Measurements from ENCODE around the gene RAB11A. TPM values are rescaled to one million over a fixed set of nuclear protein-coding genes. Genes with fewer than 3 reads are reported as not detected.

Gene RAB11A
- total and polyA plus RNA-seq, 2 of the 13 experiments (the other 11 are each of a cell fraction or from before 2014, with no cell fraction given), result 161 to 162 TPM

GRCh38 chr15:65824031-65824743 is 45.1 kb upstream of the RAB11A start (continued):
- TF ChIP-seq DPF2 (CRISPR knock-in tag; IDR thresholded peaks at IDR 0.05; ENCODE audit: borderline replicate concordance, low read depth) (no peak), SP1 (IDR thresholded peaks at IDR 0.05) (no peak), SP1 (CRISPR knock-in tag; IDR thresholded peaks at IDR 0.05) (no peak), RNF2 (conservative IDR thresholded peaks at IDR 0.05; ENCODE audit: low read depth) (no peak), ZMYM3 (CRISPR knock-in tag; IDR thresholded peaks at IDR 0.05) (peak; percentile 40), PRPF4 (IDR thresholded peaks at IDR 0.05; ENCODE audit: low read depth, low read length, poor library complexity, severe bottlenecking) (no peak), U2AF2 (IDR thresholded peaks at IDR 0.05; ENCODE audit: low read depth, low read length) (no peak), ZBTB33 (CRISPR knock-in tag; IDR thresholded peaks at IDR 0.05) (no peak), TGIF2 (CRISPR knock-in tag; IDR thresholded peaks at IDR 0.05) (no peak), ZNF597 (CRISPR knock-in tag; IDR thresholded peaks at IDR 0.05) (no peak), HOXA3 (CRISPR knock-in tag; IDR thresholded peaks at IDR 0.05) (peak; percentile 12; the same call in 1 of the 2 replicates), LRRFIP1 (CRISPR knock-in tag; conservative IDR thresholded peaks at IDR 0.05) (no peak), FOXO4 (CRISPR knock-in tag; conservative IDR thresholded peaks at IDR 0.05) (no peak), MIER3 (CRISPR knock-in tag; IDR thresholded peaks at IDR 0.05; ENCODE audit: borderline replicate concordance) (0 out of 2 replicates have a peak, but pooled peaks have one; percentile 32), ZNF501 (CRISPR knock-in tag; IDR thresholded peaks at IDR 0.05) (0 out of 2 replicates have a peak, but pooled peaks have one; percentile 16), HDAC2 (CRISPR knock-in tag; IDR thresholded peaks at IDR 0.05) (peak; percentile 63; the same call in 1 of the 2 replicates), TFDP1 (CRISPR knock-in tag; IDR thresholded peaks at IDR 0.05; ENCODE audit: borderline replicate concordance) (no peak), SKI (IDR thresholded peaks at IDR 0.05; ENCODE audit: partially characterized antibody) (no peak)
- TF ChIP-seq, protein P1, sequence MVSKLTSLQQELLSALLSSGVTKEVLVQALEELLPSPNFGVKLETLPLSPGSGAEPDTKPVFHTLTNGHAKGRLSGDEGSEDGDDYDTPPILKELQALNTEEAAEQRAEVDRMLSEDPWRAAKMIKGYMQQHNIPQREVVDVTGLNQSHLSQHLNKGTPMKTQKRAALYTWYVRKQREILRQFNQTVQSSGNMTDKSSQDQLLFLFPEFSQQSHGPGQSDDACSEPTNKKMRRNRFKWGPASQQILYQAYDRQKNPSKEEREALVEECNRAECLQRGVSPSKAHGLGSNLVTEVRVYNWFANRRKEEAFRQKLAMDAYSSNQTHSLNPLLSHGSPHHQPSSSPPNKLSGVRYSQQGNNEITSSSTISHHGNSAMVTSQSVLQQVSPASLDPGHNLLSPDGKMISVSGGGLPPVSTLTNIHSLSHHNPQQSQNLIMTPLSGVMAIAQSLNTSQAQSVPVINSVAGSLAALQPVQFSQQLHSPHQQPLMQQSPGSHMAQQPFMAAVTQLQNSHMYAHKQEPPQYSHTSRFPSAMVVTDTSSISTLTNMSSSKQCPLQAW (CRISPR knock-in tag; IDR thresholded peaks at IDR 0.05), result 0 out of 2 replicates have a peak, but pooled peaks have one; percentile 27

Measured in HepG2 (cell line).